ENCODE measurements around the gene NOXO1. TPM values are rescaled to one million over a fixed set of nuclear protein-coding genes. Genes with fewer than 3 reads are reported as not detected.

The NOXO1 gene
- total and polyA plus RNA-seq, 9 of the 15 experiments (the other 6 are each of a cell fraction or from before 2014, with no cell fraction given) = not detected

- peaks cover 31% of the 10 kb centered on the region for H3K79me2 ChIP-seq (ENCODE audit: control insufficient read depth, insufficient read depth, low read length)
- H3K27me3 ChIP-seq (ENCODE audit: control insufficient read depth in 2 of 2, insufficient read depth in 2 of 2, low read length in 2 of 2) = no peaks in the 10 kb centered on the region
- H3K9me3 ChIP-seq (replicated peaks; ENCODE audit: control insufficient read depth, insufficient read depth, low read depth, low read length) = no peaks in the 10 kb centered on the region
- H3K4me2 ChIP-seq (ENCODE audit: insufficient read depth, low read length) = peak overlapping the region; percentile 87
- H4K20me1 ChIP-seq (replicated peaks; ENCODE audit: control insufficient read depth, insufficient read depth, low read length) = no peaks in the 10 kb centered on the region; the same call in 1 of the 2 replicates
- H2AFZ ChIP-seq (ENCODE audit: low read depth, low read length) = no peak overlapping the region
- H3K9ac ChIP-seq (ENCODE audit: insufficient read depth in 1 of 2, low read depth in 2 of 2, low read length in 2 of 2) = peak overlapping the region; percentile 80 to 96
- peak overlapping the region; percentile 94; the same call in 2 of the 3 replicates for H3K27ac ChIP-seq (ENCODE audit: extremely low read depth, low read depth, low read length)
- H3K36me3 ChIP-seq (ENCODE audit: control insufficient read depth, insufficient read depth, low read length) = peaks cover 37% of the 10 kb centered on the region; the same call in 2 of the 3 replicates
- H3K9me1 ChIP-seq (ENCODE audit: control insufficient read depth, insufficient read depth, low read length) = no peaks in the 10 kb centered on the region
- ChIA-PET POLR2A (interaction anchor here (0.6 to 5.5 kb wide), 8 partner anchors 11 to 161 kb away, joined by 3 to 50 read pairs (median 4); partner anchors contain the start of genes RNF151, RPS2 and TRAF7), CTCF (ENCODE audit: low intra/inter-chr PET ratio) (no interaction called here)
- TSS peak; percentile 57 for BruUV-seq (replicated peaks)
- FAIRE-seq (no peak), DNase-seq (ENCODE audit: extremely low read depth in 1 of 4, low spot score in 3 of 4) (peak in 1 of 4 experiments; percentile 45), ATAC-seq (peak; percentile 5)
- intact Hi-C loops (cut with micrococcal nuclease) = loop anchor here (2.0 kb wide), 1 partner anchor 15 kb away; the partner anchor contains the start of gene ZNF598
- H3K4me1 ChIP-seq (replicated peaks in 1 of 2; ENCODE audit: control insufficient read depth in 2 of 2, insufficient read depth in 2 of 2, low read length in 2 of 2) = peaks cover 29 to 59% of the 10 kb centered on the region in 2 experiments
- H3K4me3 ChIP-seq = peak overlapping the region; percentile 64
- in situ Hi-C loops (cut with MboI) = no loop called here
- WGBS (ENCODE audit: insufficient coverage, low coverage, missing lambda C conversion rate) = 10% methylated on average over 2 of the region's 2 CpGs
- TF ChIP-seq ELF4 (CRISPR knock-in tag; IDR thresholded peaks at IDR 0.05) = no peak
- no peak for TF ChIP-seq ZNF507 (tag; conservative IDR thresholded peaks at IDR 0.05)
- no peak for TF ChIP-seq ZBTB2 (IDR thresholded peaks at IDR 0.05)
- no peak for TF ChIP-seq ZZZ3 (IDR thresholded peaks at IDR 0.05)
- TF ChIP-seq SMARCA4 (IDR thresholded peaks at IDR 0.05) = no peak
- TF ChIP-seq ERF (CRISPR knock-in tag; IDR thresholded peaks at IDR 0.05) = no peak
- no peak for TF ChIP-seq BACH1 (tag; IDR thresholded peaks at IDR 0.05)
- no peak for TF ChIP-seq SRSF7 (optimal IDR thresholded peaks at IDR 0.05; ENCODE audit: low read depth, low read length)
- peak; percentile 82 for TF ChIP-seq HDAC8 (tag; IDR thresholded peaks at IDR 0.05)
- TF ChIP-seq ZNF121 (CRISPR knock-in tag; conservative IDR thresholded peaks at IDR 0.05) = no peak
- no peak for TF ChIP-seq NR2C1 (IDR thresholded peaks at IDR 0.05)
- TF ChIP-seq NR2C1 (tag; IDR thresholded peaks at IDR 0.05) = 0 out of 2 replicates have a peak, but pooled peaks have one; percentile 52
- TF ChIP-seq ZHX1 (conservative IDR thresholded peaks at IDR 0.05; ENCODE audit: low read length) = no peak
- no peak for TF ChIP-seq TGIF2 (CRISPR knock-in tag; IDR thresholded peaks at IDR 0.05)
- TF ChIP-seq THRAP3 (IDR thresholded peaks at IDR 0.05; ENCODE audit: borderline replicate concordance) = no peak
- TF ChIP-seq ESRRA (IDR thresholded peaks at IDR 0.05; ENCODE audit: borderline replicate concordance, low read depth) = no peak
- TF ChIP-seq ZBTB34 (CRISPR knock-in tag; IDR thresholded peaks at IDR 0.05) = no peak
- TF ChIP-seq U2AF2 (optimal IDR thresholded peaks at IDR 0.05; ENCODE audit: low read depth, low read length) = no peak
Observed at GRCh38 chr16:1993731-1994131, 12.5 kb upstream of the NOXO1 start.

All from K562 (cell line).